ENCODE data around the gene KLK7.
"Not testable (repeated sequence)": the region's sequence is repeated elsewhere in the genome, so short reads cannot be mapped to it uniquely, and the experiment has no call there.

DNA sequence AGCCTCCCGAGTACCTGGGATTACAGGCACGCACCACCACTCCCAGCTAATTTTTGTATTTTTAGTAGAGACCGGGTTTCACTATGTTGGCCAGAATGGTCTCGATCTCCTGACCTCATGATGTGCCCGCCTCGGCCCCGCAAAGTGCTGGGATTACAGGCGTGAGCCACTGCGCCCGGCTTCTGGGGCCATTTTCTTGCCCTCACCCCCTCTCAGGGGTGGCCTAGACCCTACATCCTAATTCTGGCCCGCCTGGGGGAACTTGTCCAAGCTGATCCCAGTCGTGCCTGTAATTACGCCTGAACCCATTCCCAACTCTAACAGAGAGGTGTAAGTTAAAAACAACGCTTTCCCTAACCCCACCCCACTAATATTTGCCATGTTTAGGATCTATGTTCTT, 699 bp upstream of the KLK7 start:
- not testable (repeated sequence) for TF ChIP-seq EP300, POLR2AphosphoS5 (IDR thresholded peaks at IDR 0.05)

Data from gastroesophageal sphincter (tissue), 2 donors.